Fibroblast of skin of right quadriceps (primary cell): ENCODE data around the gene GAS7.
"Not testable (repeated sequence)": the region's sequence is repeated elsewhere in the genome, so short reads cannot be mapped to it uniquely, and the experiment has no call there.

Source experiments
- DNase-seq: peaks from one replicate; pipeline ENCODE4 v3.0.0-alpha.2; 2013

GAS7 gene

GRCh38 chr17:10069301-10069700, 129.1 kb downstream of the GAS7 start:
- no peak for DNase-seq

GRCh38 chr17:10067446-10068143, 130.8 kb downstream of the GAS7 start:
- no peak for DNase-seq

GRCh38 chr17:10064536-10064935, 133.9 kb downstream of the GAS7 start:
- DNase-seq, result no peak

GRCh38 chr17:10063730-10064241, 134.6 kb downstream of the GAS7 start:
- DNase-seq, result peak; percentile 64

GRCh38 chr17:10062691-10063385, 135.6 kb downstream of the GAS7 start:
- DNase-seq, result no peak

GRCh38 chr17:10061111-10061845, 137.1 kb downstream of the GAS7 start:
- DNase-seq, result peak; percentile 92

- no peak for DNase-seq
These were observed 137.9 kb downstream of the GAS7 start for GRCh38 chr17:10060526-10060925.

GRCh38 chr17:10059684-10060211, 138.7 kb downstream of the GAS7 start:
- peak; percentile 37 for DNase-seq

GRCh38 chr17:10058921-10059683, 139.3 kb downstream of the GAS7 start:
- DNase-seq, result no peak

GRCh38 chr17:10057466-10057865, 140.9 kb downstream of the GAS7 start:
- DNase-seq, result not testable (repeated sequence)

- no peak for DNase-seq
These were observed 143.0 kb downstream of the GAS7 start for GRCh38 chr17:10055262-10055975.

- no peak for DNase-seq
These were observed 144.4 kb downstream of the GAS7 start for GRCh38 chr17:10053782-10054540.

GRCh38 chr17:10052106-10052813, 146.1 kb downstream of the GAS7 start:
- no peak for DNase-seq

GRCh38 chr17:10051112-10051511, 147.3 kb downstream of the GAS7 start:
- peak; percentile 49 for DNase-seq

GRCh38 chr17:10050597-10051101, 147.8 kb downstream of the GAS7 start:
- DNase-seq, result peak; percentile 58

- no peak for DNase-seq
These were observed 149.6 kb downstream of the GAS7 start for GRCh38 chr17:10048629-10049350.

- no peak for DNase-seq
These were observed 151.3 kb downstream of the GAS7 start for GRCh38 chr17:10046786-10047785.
